Fibroblast of pulmonary artery (primary cell): Measurements from ENCODE around the gene KRT20.

Experiments
- DNase-seq: peaks from one replicate; pipeline ENCODE4 v3.0.0-alpha.2; 2010; ENCODE audit warnings: low read depth
- H3K4me3 ChIP-seq: replicated peaks from 2 replicates; pipeline ENCODE4 v1.5.1; 2011; ENCODE audit warnings: low read depth, mild to moderate bottlenecking, control low read depth, low read length, moderate library complexity
- CTCF ChIP-seq: IDR thresholded peaks from 2 replicates; pipeline ENCODE4 v1.5.1; 2011; ENCODE audit warnings: mild to moderate bottlenecking, control low read depth, low read length, inconsistent platforms; ENCODE audit errors: missing control alignments

Gene KRT20

GRCh38 chr17:40883031-40883430 lies 2.0 kb downstream of the KRT20 start:
- no peak for TF ChIP-seq CTCF
- H3K4me3 ChIP-seq: no peak overlapping the region
- DNase-seq: no peak

- no peak overlapping the region for H3K4me3 ChIP-seq
- DNase-seq: no peak
- no peak for TF ChIP-seq CTCF
Observed at GRCh38 chr17:40879026-40879425, 6.0 kb downstream of the KRT20 start.

- H3K4me3 ChIP-seq: no peak overlapping the region
- no peak for TF ChIP-seq CTCF
- DNase-seq: no peak
Observed at GRCh38 chr17:40878044-40878443, 7.0 kb downstream of the KRT20 start.

- no peak overlapping the region for H3K4me3 ChIP-seq
- DNase-seq: no peak
- no peak for TF ChIP-seq CTCF
Observed at GRCh38 chr17:40873801-40874200, 11.2 kb downstream of the KRT20 start.

GRCh38 chr17:40873255-40873654 lies 11.8 kb downstream of the KRT20 start:
- no peak for DNase-seq
- TF ChIP-seq CTCF: no peak
- H3K4me3 ChIP-seq: no peak overlapping the region

- no peak for TF ChIP-seq CTCF
Observed at GRCh38 chr17:40872416-40872815, 12.6 kb downstream of the KRT20 start.

GRCh38 chr17:40871316-40871715 lies 13.7 kb downstream of the KRT20 start:
- H3K4me3 ChIP-seq: no peak overlapping the region
- no peak for TF ChIP-seq CTCF
- DNase-seq: no peak

More at GRCh38 chr17:40872416-40872815, 12.6 kb downstream of the KRT20 start:
- no peak for DNase-seq
- H3K4me3 ChIP-seq: no peak overlapping the region
